ENCODE data around the gene ACTR1B.

Gene ACTR1B

DNA sequence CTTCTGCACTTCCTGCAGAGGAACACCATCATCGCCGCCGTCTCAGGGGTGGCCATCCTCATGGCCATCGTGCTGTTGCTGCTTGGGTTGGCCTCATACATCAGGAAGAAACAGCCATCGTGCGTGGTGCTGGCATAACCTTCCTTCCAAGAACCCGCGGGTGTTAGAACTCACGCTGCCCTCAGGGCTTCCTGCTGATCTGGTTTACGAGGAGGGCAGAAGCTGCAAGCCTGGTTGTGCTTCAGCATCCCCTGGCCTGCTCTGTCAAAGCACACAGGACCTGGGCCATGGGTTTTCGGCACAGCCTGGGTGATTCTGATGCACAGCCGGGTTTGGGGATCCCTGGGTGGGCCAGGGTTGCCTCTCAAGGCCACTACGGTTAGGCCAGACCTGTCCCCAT, 37.3 kb upstream of the ACTR1B start:
- H3K79me2 ChIP-seq (ENCODE audit: insufficient read depth, low read length) = no peaks in the 10 kb centered on the region
- no peaks in the 10 kb centered on the region for H3K4me1 ChIP-seq (ENCODE audit: insufficient read depth, low read length, severe bottlenecking)
- no peaks in the 10 kb centered on the region for H4K20me1 ChIP-seq (ENCODE audit: insufficient read depth, low read length)
- H3K4me3 ChIP-seq (ENCODE audit: low read depth, low read length, poor library complexity, severe bottlenecking) = no peak overlapping the region
- H2AFZ ChIP-seq (ENCODE audit: low read length) = no peak overlapping the region
- no peak for TF ChIP-seq EZH2 (IDR thresholded peaks at IDR 0.05; ENCODE audit: borderline replicate concordance, low read length)
- TF ChIP-seq, protein P1, sequence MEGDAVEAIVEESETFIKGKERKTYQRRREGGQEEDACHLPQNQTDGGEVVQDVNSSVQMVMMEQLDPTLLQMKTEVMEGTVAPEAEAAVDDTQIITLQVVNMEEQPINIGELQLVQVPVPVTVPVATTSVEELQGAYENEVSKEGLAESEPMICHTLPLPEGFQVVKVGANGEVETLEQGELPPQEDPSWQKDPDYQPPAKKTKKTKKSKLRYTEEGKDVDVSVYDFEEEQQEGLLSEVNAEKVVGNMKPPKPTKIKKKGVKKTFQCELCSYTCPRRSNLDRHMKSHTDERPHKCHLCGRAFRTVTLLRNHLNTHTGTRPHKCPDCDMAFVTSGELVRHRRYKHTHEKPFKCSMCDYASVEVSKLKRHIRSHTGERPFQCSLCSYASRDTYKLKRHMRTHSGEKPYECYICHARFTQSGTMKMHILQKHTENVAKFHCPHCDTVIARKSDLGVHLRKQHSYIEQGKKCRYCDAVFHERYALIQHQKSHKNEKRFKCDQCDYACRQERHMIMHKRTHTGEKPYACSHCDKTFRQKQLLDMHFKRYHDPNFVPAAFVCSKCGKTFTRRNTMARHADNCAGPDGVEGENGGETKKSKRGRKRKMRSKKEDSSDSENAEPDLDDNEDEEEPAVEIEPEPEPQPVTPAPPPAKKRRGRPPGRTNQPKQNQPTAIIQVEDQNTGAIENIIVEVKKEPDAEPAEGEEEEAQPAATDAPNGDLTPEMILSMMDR (IDR thresholded peaks at IDR 0.05; ENCODE audit: low read length) = no peak
- no peaks in the 10 kb centered on the region for H3K9me2 ChIP-seq (ENCODE audit: low read depth, low read length)
- no peaks in the 10 kb centered on the region for H3K27me3 ChIP-seq (ENCODE audit: insufficient read depth, low read length)
- H3K27ac ChIP-seq (ENCODE audit: low read depth, low read length, poor library complexity, severe bottlenecking) = no peak overlapping the region
- no peak overlapping the region for H3K4me2 ChIP-seq (ENCODE audit: low read length)
- H3K36me3 ChIP-seq (ENCODE audit: insufficient read depth, low read length) = no peaks in the 10 kb centered on the region
- no peaks in the 10 kb centered on the region for H3K9me3 ChIP-seq (ENCODE audit: low read length)
- no peaks in the 10 kb centered on the region for H3F3A ChIP-seq (ENCODE audit: insufficient read depth, low read length)
- no peak overlapping the region for H3K9ac ChIP-seq (ENCODE audit: low read length)

DNA sequence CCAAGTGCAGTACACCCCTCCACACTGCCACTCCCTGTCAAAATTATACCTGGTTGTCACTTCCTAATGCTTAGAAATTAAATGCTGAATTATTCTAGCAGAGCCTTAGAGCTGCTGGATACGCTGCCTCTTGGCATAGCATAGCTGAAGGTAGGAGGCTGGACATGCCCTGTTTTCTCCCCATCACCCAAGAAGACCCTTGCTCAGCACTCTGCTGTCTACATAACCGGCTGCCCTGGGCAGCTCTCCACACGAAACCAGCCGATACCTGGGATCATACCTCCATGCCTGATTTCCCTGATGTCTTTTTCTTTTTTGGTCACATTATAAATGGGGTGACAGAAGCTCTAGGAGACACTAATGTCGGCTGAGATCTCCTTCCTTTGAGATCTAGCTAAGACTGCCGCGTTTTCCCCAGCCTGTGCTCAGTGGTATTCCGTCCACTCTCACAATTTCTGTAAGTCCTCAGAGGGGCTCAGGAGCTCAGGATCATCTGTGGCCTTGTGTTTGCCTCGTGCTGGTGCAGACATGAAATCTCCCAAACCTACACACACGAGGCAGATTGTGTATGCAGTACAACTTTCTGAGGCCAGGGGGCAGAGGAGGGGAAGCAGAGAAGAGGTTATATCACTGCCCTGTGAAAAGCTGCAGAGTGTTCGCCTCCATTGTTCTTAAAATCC, 36.1 kb upstream of the ACTR1B start:
- Histone ChIP-seq H3K4me2 (ENCODE audit: low read length) (no peak overlapping the region), H2AFZ (ENCODE audit: low read length) (no peak overlapping the region), H3K4me1 (ENCODE audit: insufficient read depth, low read length, severe bottlenecking) (no peaks in the 10 kb centered on the region)

DNA sequence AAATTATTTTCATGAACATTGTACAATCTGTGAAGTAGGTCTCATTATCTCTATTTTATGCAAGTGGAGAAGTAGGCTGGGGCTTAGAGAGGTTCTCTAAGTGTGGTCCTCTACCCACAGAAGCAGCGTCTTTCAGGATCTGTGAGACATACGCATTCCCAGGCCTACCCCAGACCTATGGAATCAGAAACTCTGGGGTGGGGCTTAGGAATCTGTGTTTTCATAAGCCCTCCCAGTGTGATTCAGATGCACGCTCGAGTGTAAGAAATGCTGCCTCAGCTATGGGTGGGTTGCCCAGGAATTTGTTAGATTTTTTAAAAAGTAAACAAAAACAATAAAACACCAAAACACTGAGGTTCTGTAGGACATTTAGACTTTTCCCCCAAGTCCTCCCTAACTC, 34.7 kb upstream of the ACTR1B start:
- Histone ChIP-seq H3K27ac (ENCODE audit: low read depth, low read length, poor library complexity, severe bottlenecking) (no peak overlapping the region), H3K79me2 (ENCODE audit: insufficient read depth, low read length) (no peaks in the 10 kb centered on the region), H3F3A (ENCODE audit: insufficient read depth, low read length) (no peaks in the 10 kb centered on the region), H3K9ac (ENCODE audit: low read length) (no peak overlapping the region), H3K9me2 (ENCODE audit: low read depth, low read length) (no peaks in the 10 kb centered on the region), H3K27me3 (ENCODE audit: insufficient read depth, low read length) (no peaks in the 10 kb centered on the region), H3K4me1 (ENCODE audit: insufficient read depth, low read length, severe bottlenecking) (no peaks in the 10 kb centered on the region), H2AFZ (ENCODE audit: low read length) (no peak overlapping the region), H3K9me3 (ENCODE audit: low read length) (no peaks in the 10 kb centered on the region), H3K4me3 (ENCODE audit: low read depth, low read length, poor library complexity, severe bottlenecking) (no peak overlapping the region), H3K4me2 (ENCODE audit: low read length) (no peak overlapping the region), H4K20me1 (ENCODE audit: insufficient read depth, low read length) (no peaks in the 10 kb centered on the region), H3K36me3 (ENCODE audit: insufficient read depth, low read length) (no peaks in the 10 kb centered on the region)
- no peak for TF ChIP-seq EZH2 (IDR thresholded peaks at IDR 0.05; ENCODE audit: borderline replicate concordance, low read length)
- TF ChIP-seq, protein P1 (IDR thresholded peaks at IDR 0.05; ENCODE audit: low read length) = no peak

More for the DNA sequence above, 36.1 kb upstream of the ACTR1B start:
- TF ChIP-seq, protein P1 (IDR thresholded peaks at IDR 0.05; ENCODE audit: low read length) = peak; percentile 64
- TF ChIP-seq EZH2 (IDR thresholded peaks at IDR 0.05; ENCODE audit: borderline replicate concordance, low read length) = no peak
- no peaks in the 10 kb centered on the region for H4K20me1 ChIP-seq (ENCODE audit: insufficient read depth, low read length)
- no peaks in the 10 kb centered on the region for H3K79me2 ChIP-seq (ENCODE audit: insufficient read depth, low read length)
- no peaks in the 10 kb centered on the region for H3K9me2 ChIP-seq (ENCODE audit: low read depth, low read length)
- no peaks in the 10 kb centered on the region for H3K36me3 ChIP-seq (ENCODE audit: insufficient read depth, low read length)
- no peaks in the 10 kb centered on the region for H3K9me3 ChIP-seq (ENCODE audit: low read length)
- no peak overlapping the region for H3K4me3 ChIP-seq (ENCODE audit: low read depth, low read length, poor library complexity, severe bottlenecking)
- no peaks in the 10 kb centered on the region for H3F3A ChIP-seq (ENCODE audit: insufficient read depth, low read length)
- no peak overlapping the region for H3K27ac ChIP-seq (ENCODE audit: low read depth, low read length, poor library complexity, severe bottlenecking)
- H3K9ac ChIP-seq (ENCODE audit: low read length) = no peak overlapping the region; the same call in 1 of the 2 replicates
- H3K27me3 ChIP-seq (ENCODE audit: insufficient read depth, low read length) = no peaks in the 10 kb centered on the region
